Measurements from ENCODE around the gene CFAP20DC. TPM values are rescaled to one million over a fixed set of nuclear protein-coding genes. Genes with fewer than 3 reads are reported as not detected.

Gene CFAP20DC
- total RNA-seq, 2 donors from 2014 or later = 0.33 to 1.0 TPM

GRCh38 chr3:59085976-59086375 lies 36.2 kb upstream of the CFAP20DC start:
- no peak for DNase-seq
- Histone ChIP-seq H3K27ac (no peak overlapping the region), H3K4me1 (no peaks in the 10 kb centered on the region), H3K27me3 (no peaks in the 10 kb centered on the region), H3K36me3 (replicated peaks in 1 of 2; ENCODE audit: insufficient read depth in 1 of 2, low read depth in 2 of 2) (no peaks in the 10 kb centered on the region), H3K4me3 (no peak overlapping the region), H3K9me3 (no peaks in the 10 kb centered on the region)
- no peak for ATAC-seq
- TF ChIP-seq POLR2A (IDR thresholded peaks at IDR 0.05) = no peak
- no peak for TF ChIP-seq CTCF (IDR thresholded peaks at IDR 0.05)
- intact Hi-C loops (cut with DNase I) = no loop called here
- WGBS, 2 donors = 49 to 56% methylated on average over 3 of the region's 3 CpGs

- intact Hi-C loops (cut with DNase I) = no loop called here
- no peaks in the 10 kb centered on the region for H3K4me1 ChIP-seq
- ATAC-seq (no peak), DNase-seq (no peak)
- TF ChIP-seq POLR2A (IDR thresholded peaks at IDR 0.05) (no peak), CTCF (IDR thresholded peaks at IDR 0.05) (no peak)
- no peaks in the 10 kb centered on the region for H3K36me3 ChIP-seq (replicated peaks in 1 of 2; ENCODE audit: insufficient read depth in 1 of 2, low read depth in 2 of 2)
- WGBS, 2 donors = 71 to 87% methylated on average over 1 of the region's 1 CpG
- no peak overlapping the region for H3K4me3 ChIP-seq
- H3K27ac ChIP-seq = no peak overlapping the region
- no peaks in the 10 kb centered on the region for H3K9me3 ChIP-seq
- no peaks in the 10 kb centered on the region for H3K27me3 ChIP-seq
Observed at GRCh38 chr3:59084583-59084982, 34.8 kb upstream of the CFAP20DC start.

- 77 to 78% methylated on average over 4 of the region's 4 CpGs for WGBS, 2 donors
- H3K9me3 ChIP-seq = no peaks in the 10 kb centered on the region
- TF ChIP-seq CTCF (IDR thresholded peaks at IDR 0.05) (no peak), POLR2A (IDR thresholded peaks at IDR 0.05) (no peak)
- H3K27me3 ChIP-seq = no peaks in the 10 kb centered on the region
- H3K4me3 ChIP-seq = no peak overlapping the region
- no peak for ATAC-seq
- no peaks in the 10 kb centered on the region for H3K36me3 ChIP-seq (replicated peaks in 1 of 2; ENCODE audit: insufficient read depth in 1 of 2, low read depth in 2 of 2)
- H3K27ac ChIP-seq = no peak overlapping the region
- no peaks in the 10 kb centered on the region for H3K4me1 ChIP-seq
- no peak for DNase-seq
- intact Hi-C loops (cut with DNase I) = no loop called here
Observed at GRCh38 chr3:59082106-59082505, 32.3 kb upstream of the CFAP20DC start.

GRCh38 chr3:59081071-59081470 lies 31.2 kb upstream of the CFAP20DC start:
- intact Hi-C loops (cut with DNase I) = no loop called here
- no peaks in the 10 kb centered on the region for H3K27me3 ChIP-seq
- DNase-seq (no peak), ATAC-seq (no peak)
- H3K9me3 ChIP-seq = no peaks in the 10 kb centered on the region
- H3K4me1 ChIP-seq = no peaks in the 10 kb centered on the region
- H3K27ac ChIP-seq = no peak overlapping the region
- 73 to 77% methylated on average over 2 of the region's 2 CpGs for WGBS, 2 donors
- H3K36me3 ChIP-seq (replicated peaks in 1 of 2; ENCODE audit: insufficient read depth in 1 of 2, low read depth in 2 of 2) = no peaks in the 10 kb centered on the region
- no peak for TF ChIP-seq POLR2A (IDR thresholded peaks at IDR 0.05)
- no peak overlapping the region for H3K4me3 ChIP-seq

GRCh38 chr3:59079962-59080361 lies 30.1 kb upstream of the CFAP20DC start:
- WGBS, 2 donors = 16 to 19% methylated on average over 1 of the region's 1 CpG
- DNase-seq (no peak), ATAC-seq (no peak)
- Histone ChIP-seq H3K27me3 (no peaks in the 10 kb centered on the region), H3K4me3 (no peak overlapping the region), H3K36me3 (replicated peaks in 1 of 2; ENCODE audit: insufficient read depth in 1 of 2, low read depth in 2 of 2) (no peaks in the 10 kb centered on the region), H3K27ac (no peak overlapping the region), H3K9me3 (no peaks in the 10 kb centered on the region), H3K4me1 (no peaks in the 10 kb centered on the region)
- no peak for TF ChIP-seq POLR2A (IDR thresholded peaks at IDR 0.05)
- no peak for TF ChIP-seq CTCF (IDR thresholded peaks at IDR 0.05)
- intact Hi-C loops (cut with DNase I) = no loop called here
